PC-3 (cell line): ENCODE data around the gene MED8. TPM values are rescaled to one million over a fixed set of nuclear protein-coding genes. Genes with fewer than 3 reads are reported as not detected.

ENCODE experiments used
- ATAC-seq: fragments of 200-7000 bp; cut with Tn5 transposase; 2 replicates; pipeline ENCODE4 v1.9.1; 2020; ENCODE audit warnings: mild to moderate bottlenecking, moderate library complexity
- BruUV-seq: library from RNA; stranded (reverse); fragments of 400-500 nt; replicated peaks from 2 replicates; lab custom pipeline; 2021; lab: Mats Ljungman, UMichigan
- CTCF ChIA-PET: fragments of 300-600 bp; sonication (Branson Sonifier 250); formaldehyde crosslinking; loops from one replicate; lab custom pipeline; 2022; ENCODE audit warnings: antibody characterized with exemption; lab: Charles Lee
- POLR2A ChIA-PET: fragments of 300-600 bp; sonication (Branson Sonifier 250); formaldehyde crosslinking; loops from one replicate; lab custom pipeline; 2022; ENCODE audit warnings: antibody characterized with exemption; ENCODE audit not compliant: unreplicated experiment; lab: Charles Lee
- DNase-seq: peaks from one replicate; pipeline ENCODE4 v3.0.0-alpha.2; 2015
- H2AFZ ChIP-seq: fragments of 300-600 bp; sonication (generic); 2 replicates; pipeline ENCODE4 v1.6.0; 2016; ENCODE audit warnings: antibody characterized with exemption, low read length
- H3F3A ChIP-seq: fragments of 300-600 bp; sonication (generic); one replicate; pipeline ENCODE4 v1.6.0; 2017; ENCODE audit warnings: antibody characterized with exemption, low read length, control low read depth, mild to moderate bottlenecking; ENCODE audit not compliant: unreplicated experiment
- H3K27ac ChIP-seq: fragments of 300-600 bp; sonication (generic); 2 replicates; pipeline ENCODE4 v1.5.1; 2016; ENCODE audit warnings: mild to moderate bottlenecking, low read length
- H3K27me3 ChIP-seq: fragments of 300-600 bp; sonication (generic); 2 replicates; pipeline ENCODE4 v1.6.1; 2016; ENCODE audit warnings: low read length, mixed read lengths
- H3K36me3 ChIP-seq: fragments of 300-600 bp; sonication (generic); 2 replicates; pipeline ENCODE4 v1.6.1; 2016; ENCODE audit warnings: low read depth, mixed run types, low read length, mixed read lengths
- H3K4me1 ChIP-seq: fragments of 300-600 bp; sonication (generic); 2 replicates; pipeline ENCODE4 v1.5.1; 2016; ENCODE audit warnings: low read length; ENCODE audit not compliant: insufficient read depth
- H3K4me2 ChIP-seq: fragments of 300-600 bp; sonication (generic); 2 replicates; pipeline ENCODE4 v1.6.0; 2016; ENCODE audit warnings: low read length
- H3K4me3 ChIP-seq: fragments of 300-600 bp; sonication (generic); 2 replicates; pipeline ENCODE4 v1.5.1; 2016; ENCODE audit warnings: mild to moderate bottlenecking, low read length, mixed read lengths
- H3K79me2 ChIP-seq: fragments of 300-600 bp; sonication (generic); 2 replicates; pipeline ENCODE4 v1.6.1; 2017; ENCODE audit warnings: low read length, mixed read lengths
- H3K9ac ChIP-seq: fragments of 300-600 bp; sonication (generic); 2 replicates; pipeline ENCODE4 v1.6.0; 2016; ENCODE audit warnings: mild to moderate bottlenecking, low read length
- H3K9me2 ChIP-seq: fragments of 300-600 bp; sonication (generic); replicated peaks from 2 replicates; pipeline ENCODE4 v1.6.1; 2016; ENCODE audit warnings: mixed run types, low read length, mixed read lengths
- H3K9me3 ChIP-seq: fragments of 300-600 bp; sonication (generic); 2 replicates; pipeline ENCODE4 v1.6.1; 2016; ENCODE audit warnings: low read length, mixed read lengths
- H4K20me1 ChIP-seq: fragments of 300-600 bp; sonication (generic); 2 replicates; pipeline ENCODE4 v1.6.1; 2016; ENCODE audit warnings: low read length, mixed read lengths
- CTCF ChIP-seq: fragments of 300-600 bp; sonication (generic); conservative IDR thresholded peaks from 2 replicates; pipeline ENCODE4 v1.5.1; 2017; ENCODE audit warnings: antibody characterized with exemption, low read depth, mild to moderate bottlenecking, low read length
- EZH2 ChIP-seq: fragments of 300-600 bp; sonication (generic); IDR thresholded peaks from one replicate; pipeline ENCODE4 v1.6.1; 2017; ENCODE audit warnings: antibody characterized with exemption, mild to moderate bottlenecking, low read length; ENCODE audit not compliant: unreplicated experiment
- EZH2phosphoT487 ChIP-seq: fragments of 300-600 bp; sonication (generic); IDR thresholded peaks from 2 replicates; pipeline ENCODE4 v1.6.1; 2018; ENCODE audit warnings: mild to moderate bottlenecking, antibody characterized with exemption, low read length, borderline replicate concordance
- intact Hi-C: fragments of 100-400 bp; cut with micrococcal nuclease; formaldehyde crosslinking; loops from 2 replicates; pipeline ENCODE4 v1.9.0; 2023
- total RNA-seq: library from RNA; depleted of rRNA; stranded (reverse); fragments of >200 nt; gene quantifications from 2 replicates; pipeline ENCODE4 v1.2.3, GENCODE V29; 2014

The MED8 gene
- total RNA-seq, 1 experiment from 2014 or later, result 41.8 TPM

GRCh38 chr1:43368646-43369020 is 21.0 kb downstream of the MED8 start:
- H3K36me3 ChIP-seq, result peaks cover 15% of the 10 kb centered on the region; the same call in 1 of the 2 replicates
- H3K9me3 ChIP-seq, result no peaks in the 10 kb centered on the region
- peaks cover 56% of the 10 kb centered on the region for H3K79me2 ChIP-seq
- TSS peak; percentile 83 for BruUV-seq
- no peaks in the 10 kb centered on the region for H4K20me1 ChIP-seq
- intact Hi-C loops, result no loop called here
- H3K9ac ChIP-seq, result peak overlapping the region; percentile 91
- peaks cover 20% of the 10 kb centered on the region for H3F3A ChIP-seq
- peak overlapping the region; percentile 88 for H3K27ac ChIP-seq
- peak overlapping the region; percentile 44; the same call in 1 of the 2 replicates for H2AFZ ChIP-seq
- ChIA-PET CTCF (interaction anchor here (0.6 to 1.5 kb wide), 4 partner anchors 10 to 142 kb away, joined by 3 to 6 read pairs (median 4); partner anchors contain the start of gene C1orf210), POLR2A (interaction anchor here (0.8 kb wide), 1 partner anchor 10 kb away, joined by 3 read pairs; the partner anchor contains the start of gene CDC20)
- no peak for ATAC-seq
- no peaks in the 10 kb centered on the region for H3K27me3 ChIP-seq
- H3K4me2 ChIP-seq, result peak overlapping the region; percentile 96
- no peaks in the 10 kb centered on the region for H3K9me2 ChIP-seq
- no peak for TF ChIP-seq EZH2
- TF ChIP-seq EZH2phosphoT487, result no peak
- TF ChIP-seq CTCF, result no peak
- DNase-seq, result no peak
- H3K4me3 ChIP-seq, result peak overlapping the region; percentile 86
- H3K4me1 ChIP-seq, result peaks cover 59% of the 10 kb centered on the region

DNA sequence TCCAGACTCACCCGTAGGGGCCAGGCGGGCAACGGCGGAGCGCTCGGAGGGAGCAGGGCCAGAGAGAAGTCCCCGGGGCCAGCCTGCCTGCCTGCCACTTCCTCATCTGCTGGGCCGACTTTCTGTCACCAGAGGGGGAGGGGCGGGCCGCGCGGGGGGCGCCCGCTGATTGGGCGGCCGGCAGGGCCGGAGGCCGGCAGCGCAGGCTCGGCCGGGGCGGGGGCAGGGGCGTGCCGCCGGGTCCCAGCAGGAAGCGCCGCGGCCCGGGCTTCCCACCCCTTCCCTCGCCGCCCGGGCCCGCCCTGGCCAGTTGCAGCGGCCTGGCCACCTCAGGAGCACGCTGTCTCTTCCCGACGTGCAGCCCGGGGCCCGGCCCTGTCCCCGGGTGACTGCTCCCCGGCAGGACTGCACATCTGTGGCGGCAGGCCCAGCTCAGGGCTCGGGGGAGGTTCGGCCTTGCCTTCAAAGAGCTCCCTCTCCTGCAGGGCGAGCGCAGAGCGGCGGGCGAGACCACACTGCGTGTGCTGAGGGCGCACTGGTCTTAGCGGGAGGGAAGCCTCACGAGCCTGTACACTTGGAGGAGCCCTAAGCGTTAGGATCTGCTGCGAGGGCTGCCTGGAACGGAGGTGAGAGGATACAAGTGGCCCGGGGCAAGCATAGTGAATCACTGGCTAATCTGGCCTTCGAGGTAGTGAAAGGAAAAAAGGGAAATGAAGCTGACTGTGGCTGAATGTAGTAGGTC is 21.5 kb downstream of the MED8 start, which contains the start of gene ELOVL1:
Gene ELOVL1 (minus strand): TSS at position 108 of the 742 bp plus-strand sequence. CDS start 2,402 bp downstream, outside the sequence.
- Histone ChIP-seq H3F3A (peaks cover 18% of the 10 kb centered on the region), H3K9me3 (no peaks in the 10 kb centered on the region), H3K9ac (peak within 1 kb of the TSS; percentile 91), H3K4me1 (peaks cover 53% of the 10 kb centered on the region), H3K27ac (peak within 1 kb of the TSS; percentile 88), H4K20me1 (no peaks in the 10 kb centered on the region), H3K36me3 (peaks cover 15% of the 10 kb centered on the region; the same call in 1 of the 2 replicates), H3K4me2 (peak within 1 kb of the TSS; percentile 97), H3K27me3 (no peaks in the 10 kb centered on the region), H3K79me2 (peaks cover 56% of the 10 kb centered on the region), H3K4me3 (peak within 1 kb of the TSS; percentile 86), H2AFZ (peak within 1 kb of the TSS; percentile 65), H3K9me2 (no peaks in the 10 kb centered on the region)
- ATAC-seq (peak; percentile 73), DNase-seq (peak; percentile 90)
- TF ChIP-seq CTCF (peak; percentile 35), EZH2phosphoT487 (no peak)
- CTCF ChIA-PET, result interaction anchor here (0.6 to 1.5 kb wide), 4 partner anchors 10 to 141 kb away, joined by 3 to 6 read pairs (median 4); partner anchors contain the start of gene C1orf210
- intact Hi-C loops, result no loop called here
- BruUV-seq, result no TSS peak
- POLR2A ChIA-PET, result interaction anchor here (0.5 to 0.8 kb wide), 2 partner anchors 9 to 1432 kb away, joined by 3 to 4 read pairs; partner anchors contain the start of genes CDC20 and PLK3
